BE2C (cell line): Measurements from ENCODE around the gene IFIT1B.
"Not testable (repeated sequence)": the region's sequence is repeated elsewhere in the genome, so short reads cannot be mapped to it uniquely, and the experiment has no call there.

ENCODE experiments used
- DNase-seq: peaks from one replicate; pipeline ENCODE4 v3.0.0-alpha.2; 2020
- H3K27me3 ChIP-seq: fragments of 250-450 bp; sonication (Bioruptor Pico); 2 replicates; pipeline ENCODE4 v1.5.1; 2020; ENCODE audit warnings: mild to moderate bottlenecking
- H3K36me3 ChIP-seq: fragments of 250-450 bp; sonication (Bioruptor Pico); 2 replicates; pipeline ENCODE4 v1.5.1; 2020; ENCODE audit warnings: mild to moderate bottlenecking
- H3K4me1 ChIP-seq: fragments of 250-450 bp; sonication (Bioruptor Pico); 2 replicates; pipeline ENCODE4 v1.5.1; 2020
- H3K4me3 ChIP-seq: 2 replicates; pipeline ENCODE4 v1.5.1; 2011; ENCODE audit warnings: low read depth, low read length
- H3K9me3 ChIP-seq: fragments of 250-450 bp; sonication (Bioruptor Pico); 2 replicates; pipeline ENCODE4 v1.5.1; 2020
- TF ChIP-seq, protein P1 (sequence below): IDR thresholded peaks from 2 replicates; pipeline ENCODE4 v1.5.1; 2012; ENCODE audit warnings: mild to moderate bottlenecking, low read depth, low read length

IFIT1B gene

DNA sequence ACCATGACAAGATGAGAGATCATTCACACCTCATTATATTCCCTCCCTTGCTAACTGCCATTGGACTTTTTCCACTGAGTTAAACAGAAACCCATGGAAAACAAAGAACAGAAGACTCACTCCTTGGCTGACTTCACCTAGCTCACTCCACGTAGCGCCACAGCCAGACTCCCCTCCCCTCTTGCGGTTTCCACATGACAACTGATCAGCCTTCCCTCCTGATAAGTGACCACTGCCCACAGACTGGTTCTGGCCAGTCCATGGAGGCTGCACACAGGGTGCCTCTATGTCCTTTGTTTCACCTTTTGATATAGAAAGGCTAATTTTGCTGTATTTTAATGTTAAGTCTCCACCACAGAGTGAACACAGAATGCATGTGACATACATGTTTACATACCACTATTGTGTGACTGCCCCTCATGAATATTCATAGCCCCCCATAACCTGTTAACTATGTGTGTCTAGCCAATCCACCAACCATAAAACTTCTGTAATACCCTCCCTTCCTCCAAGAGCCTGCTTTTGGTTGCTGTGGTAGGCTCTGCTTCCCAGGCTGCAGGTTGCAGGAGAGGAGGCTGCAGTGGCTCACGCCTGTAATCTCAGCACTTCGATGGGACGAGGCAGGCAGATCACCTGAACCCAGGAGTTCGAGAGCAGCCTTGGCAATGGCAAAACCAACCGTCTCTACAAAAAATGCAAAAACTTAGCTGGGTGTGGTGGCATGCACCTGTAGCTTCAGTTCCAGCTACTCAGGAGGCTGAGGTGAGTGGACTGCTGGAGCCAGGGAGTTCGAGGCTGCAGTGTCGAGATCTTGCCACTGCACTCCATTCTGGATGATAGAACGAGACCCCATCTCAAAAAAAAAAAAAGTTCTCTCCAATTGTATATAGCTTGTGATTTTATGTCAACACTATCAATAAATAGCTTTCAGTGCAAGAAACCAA, 26.5 kb downstream of the IFIT1B start:
- DNase-seq: no peak
- H3K36me3 ChIP-seq: no peaks in the 10 kb centered on the region; the same call in 1 of the 2 replicates
- no peaks in the 10 kb centered on the region for H3K4me1 ChIP-seq
- TF ChIP-seq, protein P1, sequence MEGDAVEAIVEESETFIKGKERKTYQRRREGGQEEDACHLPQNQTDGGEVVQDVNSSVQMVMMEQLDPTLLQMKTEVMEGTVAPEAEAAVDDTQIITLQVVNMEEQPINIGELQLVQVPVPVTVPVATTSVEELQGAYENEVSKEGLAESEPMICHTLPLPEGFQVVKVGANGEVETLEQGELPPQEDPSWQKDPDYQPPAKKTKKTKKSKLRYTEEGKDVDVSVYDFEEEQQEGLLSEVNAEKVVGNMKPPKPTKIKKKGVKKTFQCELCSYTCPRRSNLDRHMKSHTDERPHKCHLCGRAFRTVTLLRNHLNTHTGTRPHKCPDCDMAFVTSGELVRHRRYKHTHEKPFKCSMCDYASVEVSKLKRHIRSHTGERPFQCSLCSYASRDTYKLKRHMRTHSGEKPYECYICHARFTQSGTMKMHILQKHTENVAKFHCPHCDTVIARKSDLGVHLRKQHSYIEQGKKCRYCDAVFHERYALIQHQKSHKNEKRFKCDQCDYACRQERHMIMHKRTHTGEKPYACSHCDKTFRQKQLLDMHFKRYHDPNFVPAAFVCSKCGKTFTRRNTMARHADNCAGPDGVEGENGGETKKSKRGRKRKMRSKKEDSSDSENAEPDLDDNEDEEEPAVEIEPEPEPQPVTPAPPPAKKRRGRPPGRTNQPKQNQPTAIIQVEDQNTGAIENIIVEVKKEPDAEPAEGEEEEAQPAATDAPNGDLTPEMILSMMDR: no peak
- no peaks in the 10 kb centered on the region for H3K27me3 ChIP-seq
- H3K9me3 ChIP-seq: no peaks in the 10 kb centered on the region
- no peak overlapping the region for H3K4me3 ChIP-seq

GRCh38 chr10:89406178-89406577, 28.3 kb downstream of the IFIT1B start:
- H3K4me1 ChIP-seq, H3K4me3 ChIP-seq, H3K36me3 ChIP-seq, H3K9me3 ChIP-seq, DNase-seq, H3K27me3 ChIP-seq: not testable (repeated sequence)

GRCh38 chr10:89407792-89408191, 29.9 kb downstream of the IFIT1B start:
- DNase-seq, H3K36me3 ChIP-seq, H3K4me3 ChIP-seq, H3K4me1 ChIP-seq, H3K9me3 ChIP-seq, H3K27me3 ChIP-seq: not testable (repeated sequence)

GRCh38 chr10:89409282-89409681, 31.4 kb downstream of the IFIT1B start:
- DNase-seq, H3K27me3 ChIP-seq: not testable (repeated sequence)

DNA sequence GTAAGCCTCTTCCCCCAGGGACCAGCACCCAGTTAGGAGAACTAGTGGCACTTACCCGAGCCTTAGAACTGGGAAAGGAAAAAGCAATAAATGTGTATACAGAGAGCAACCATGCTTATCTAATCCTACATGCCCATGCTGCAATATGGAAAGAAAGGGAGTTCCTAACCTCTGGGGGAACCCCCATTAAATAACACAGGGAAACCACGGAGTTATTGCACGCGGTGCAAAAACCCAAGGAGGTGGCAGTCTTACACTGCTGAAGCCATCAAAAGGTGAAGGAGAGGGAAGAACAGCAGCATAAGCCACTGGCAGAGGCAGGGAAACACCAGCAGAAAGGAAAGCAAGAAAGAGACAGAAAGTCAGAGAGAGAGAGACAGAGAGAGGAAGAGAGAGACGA, 32.7 kb downstream of the IFIT1B start:
- H3K4me3 ChIP-seq, H3K36me3 ChIP-seq, DNase-seq, H3K4me1 ChIP-seq, H3K27me3 ChIP-seq, H3K9me3 ChIP-seq: not testable (repeated sequence)

More at GRCh38 chr10:89409282-89409681, 31.4 kb downstream of the IFIT1B start:
- H3K9me3 ChIP-seq, H3K4me3 ChIP-seq, H3K36me3 ChIP-seq, H3K4me1 ChIP-seq: not testable (repeated sequence)

- H3K27me3 ChIP-seq, H3K9me3 ChIP-seq, DNase-seq, H3K4me1 ChIP-seq, H3K4me3 ChIP-seq, H3K36me3 ChIP-seq: not testable (repeated sequence)
Observed at GRCh38 chr10:89411135-89411534, 33.3 kb downstream of the IFIT1B start.

- H3K36me3 ChIP-seq, H3K9me3 ChIP-seq, H3K27me3 ChIP-seq, H3K4me1 ChIP-seq, H3K4me3 ChIP-seq: not testable (repeated sequence)
- DNase-seq: peak; percentile 26
Observed at GRCh38 chr10:89412276-89412675, 34.4 kb downstream of the IFIT1B start.

DNA sequence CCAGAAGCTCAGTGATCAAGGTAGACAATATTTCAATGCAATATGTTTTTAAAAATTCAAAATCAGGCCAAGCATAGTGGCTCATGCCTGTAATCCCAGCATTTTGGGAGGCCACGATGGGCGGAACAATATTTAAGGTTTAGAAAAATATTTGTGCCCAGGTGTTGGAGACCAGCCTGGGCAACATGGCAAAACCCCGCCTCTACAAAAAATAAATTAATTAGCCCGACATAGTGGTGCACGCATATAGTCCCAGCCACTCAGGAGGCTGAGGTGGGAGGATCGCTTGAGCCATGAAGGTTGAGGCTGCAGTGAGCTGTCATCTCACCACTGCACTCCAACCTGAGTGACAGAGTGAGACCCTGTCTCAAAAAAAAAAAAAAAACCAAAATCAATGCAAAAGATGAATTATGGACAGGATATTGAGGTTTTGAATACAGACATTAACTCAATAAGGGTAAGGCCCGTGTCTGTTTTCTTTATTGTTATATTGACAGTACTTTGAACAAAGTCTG, 35.6 kb downstream of the IFIT1B start:
- peak overlapping the region; percentile 75 for H3K4me3 ChIP-seq
- H3K4me1 ChIP-seq: no peaks in the 10 kb centered on the region

More for the DNA sequence above, 35.6 kb downstream of the IFIT1B start:
- DNase-seq: no peak
- H3K27me3 ChIP-seq: no peaks in the 10 kb centered on the region
- TF ChIP-seq, protein P1: no peak
- H3K36me3 ChIP-seq: peaks cover 11% of the 10 kb centered on the region; the same call in 1 of the 2 replicates
- H3K9me3 ChIP-seq: no peaks in the 10 kb centered on the region
